ENCODE results near the gene DAAM2.

- no peak for TF ChIP-seq CTCF (conservative IDR thresholded peaks at IDR 0.05 in 1 of 2, IDR thresholded peaks at IDR 0.05 in 1 of 2; ENCODE audit: low read depth in 1 of 2, low read length in 2 of 2)
- no peak for TF ChIP-seq EZH2 (IDR thresholded peaks at IDR 0.05; ENCODE audit: low read length, missing control alignments)
These were observed 1.3 kb downstream of the DAAM2 start for GRCh38 chr6:39793516-39793915.
